Cardiac muscle cell (in vitro differentiated cells and primary cell): Measurements from ENCODE around the gene ABCA8. TPM values are rescaled to one million over a fixed set of nuclear protein-coding genes. Genes with fewer than 3 reads are reported as not detected.
A peak's percentile ranks its signal among the peaks of the same experiment; 100 is the strongest.
"Not testable (repeated sequence)": the region's sequence is repeated elsewhere in the genome, so short reads cannot be mapped to it uniquely, and the experiment has no call there.

ENCODE experiments used
- DNase-seq, 2 donors: peaks; one replicate each; pipeline versions ENCODE4 v3.0.0 to v3.0.0-alpha.2; 2010 to 2017; ENCODE audit warnings: low read depth in 1 of 2, low spot score in 1 of 2
- H3K27ac ChIP-seq: fragments of 200-600 bp; sonication (generic); 2 replicates; pipeline ENCODE4 v1.5.1; 2016
- H3K27me3 ChIP-seq: fragments of 200-600 bp; sonication (generic); 2 replicates; pipeline ENCODE4 v1.6.0; 2016; ENCODE audit warnings: control low read depth
- H3K36me3 ChIP-seq: fragments of 200-600 bp; sonication (generic); 2 replicates; pipeline ENCODE4 v1.5.1; 2016; ENCODE audit warnings: control low read depth
- H3K4me1 ChIP-seq: fragments of 200-600 bp; sonication (generic); 2 replicates; pipeline ENCODE4 v1.8.1; 2017; ENCODE audit warnings: low read depth, mild to moderate bottlenecking, mixed run types
- H3K4me3 ChIP-seq: fragments of 200-600 bp; sonication (generic); 2 replicates; pipeline ENCODE4 v1.5.1; 2016; ENCODE audit warnings: mild to moderate bottlenecking
- H3K9me3 ChIP-seq: fragments of 200-600 bp; sonication (generic); 2 replicates; pipeline ENCODE4 v1.5.1; 2017; ENCODE audit warnings: low read depth, mild to moderate bottlenecking, control low read depth
- polyA plus RNA-seq: library from polyadenylated mRNA; unstranded; fragments of >200 nt; fragmentation: Nextera tagmentation; extraction: Ambion mirVana; gene quantifications from 2 replicates; pipeline ENCODE4 v1.2.1, GENCODE V29; 2016
- total RNA-seq: library from RNA; depleted of rRNA; stranded (reverse); fragments of >200 nt; gene quantifications from 2 replicates; pipeline ENCODE4 v1.2.3, GENCODE V29; 2016
- TF ChIP-seq, protein P1 (sequence below): IDR thresholded peaks from 2 replicates; pipeline ENCODE4 v1.5.1; 2012; ENCODE audit warnings: low read depth, mild to moderate bottlenecking, low read length

The ABCA8 gene
- total and polyA plus RNA-seq, 2 experiments from 2014 or later, result 10.1 to 10.8 TPM

DNA sequence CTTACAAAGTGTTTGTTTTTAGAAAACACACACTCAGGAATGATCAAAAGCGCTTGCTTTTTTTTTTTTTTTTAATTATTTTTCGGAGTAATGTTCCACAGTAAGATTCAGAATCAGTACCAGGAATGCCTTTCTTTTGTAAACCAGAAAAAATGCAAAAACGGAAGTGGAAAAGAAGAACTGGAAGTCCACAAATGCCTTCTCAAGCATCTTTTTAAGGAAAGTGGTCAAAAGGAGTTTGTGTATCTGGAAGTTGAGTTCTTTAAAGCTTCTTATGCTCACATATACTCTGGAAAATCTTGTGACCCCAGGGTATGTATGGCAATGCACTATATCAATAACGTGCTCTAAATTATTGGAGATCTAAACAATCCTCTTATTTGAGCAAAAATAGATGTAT, 126.0 kb downstream of the ABCA8 start:
- Histone ChIP-seq H3K27ac (no peak overlapping the region), H3K4me1 (peaks cover 3% of the 10 kb centered on the region), H3K4me3 (no peak overlapping the region), H3K36me3 (no peaks in the 10 kb centered on the region), H3K9me3 (no peaks in the 10 kb centered on the region), H3K27me3 (no peaks in the 10 kb centered on the region)
- no peak for DNase-seq
- TF ChIP-seq, protein P1, sequence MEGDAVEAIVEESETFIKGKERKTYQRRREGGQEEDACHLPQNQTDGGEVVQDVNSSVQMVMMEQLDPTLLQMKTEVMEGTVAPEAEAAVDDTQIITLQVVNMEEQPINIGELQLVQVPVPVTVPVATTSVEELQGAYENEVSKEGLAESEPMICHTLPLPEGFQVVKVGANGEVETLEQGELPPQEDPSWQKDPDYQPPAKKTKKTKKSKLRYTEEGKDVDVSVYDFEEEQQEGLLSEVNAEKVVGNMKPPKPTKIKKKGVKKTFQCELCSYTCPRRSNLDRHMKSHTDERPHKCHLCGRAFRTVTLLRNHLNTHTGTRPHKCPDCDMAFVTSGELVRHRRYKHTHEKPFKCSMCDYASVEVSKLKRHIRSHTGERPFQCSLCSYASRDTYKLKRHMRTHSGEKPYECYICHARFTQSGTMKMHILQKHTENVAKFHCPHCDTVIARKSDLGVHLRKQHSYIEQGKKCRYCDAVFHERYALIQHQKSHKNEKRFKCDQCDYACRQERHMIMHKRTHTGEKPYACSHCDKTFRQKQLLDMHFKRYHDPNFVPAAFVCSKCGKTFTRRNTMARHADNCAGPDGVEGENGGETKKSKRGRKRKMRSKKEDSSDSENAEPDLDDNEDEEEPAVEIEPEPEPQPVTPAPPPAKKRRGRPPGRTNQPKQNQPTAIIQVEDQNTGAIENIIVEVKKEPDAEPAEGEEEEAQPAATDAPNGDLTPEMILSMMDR, result no peak

DNA sequence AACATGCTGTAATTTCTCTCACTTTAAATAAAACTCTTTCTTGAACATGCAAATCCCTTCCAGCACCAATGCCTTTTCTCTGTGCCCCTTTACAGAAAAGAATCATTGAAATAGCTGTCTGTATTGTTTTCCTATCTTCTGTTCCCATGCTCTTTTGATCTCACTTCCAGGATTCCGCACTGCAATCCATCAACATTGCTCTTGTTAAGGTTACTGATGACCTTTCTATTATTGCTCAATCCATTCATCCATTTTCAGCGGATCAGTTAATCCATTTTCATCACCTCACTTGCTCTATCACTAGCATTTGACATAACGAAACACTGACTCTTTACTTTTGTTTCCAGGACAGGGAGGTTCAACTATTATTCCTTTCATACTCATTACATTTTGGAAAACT, 130.5 kb downstream of the ABCA8 start:
- Histone ChIP-seq H3K36me3 (no peaks in the 10 kb centered on the region), H3K4me1 (peaks cover 32% of the 10 kb centered on the region), H3K4me3 (no peak overlapping the region), H3K9me3 (no peaks in the 10 kb centered on the region), H3K27me3 (no peaks in the 10 kb centered on the region), H3K27ac (no peak overlapping the region)
- TF ChIP-seq, protein P1, result no peak
- no peak for DNase-seq

DNA sequence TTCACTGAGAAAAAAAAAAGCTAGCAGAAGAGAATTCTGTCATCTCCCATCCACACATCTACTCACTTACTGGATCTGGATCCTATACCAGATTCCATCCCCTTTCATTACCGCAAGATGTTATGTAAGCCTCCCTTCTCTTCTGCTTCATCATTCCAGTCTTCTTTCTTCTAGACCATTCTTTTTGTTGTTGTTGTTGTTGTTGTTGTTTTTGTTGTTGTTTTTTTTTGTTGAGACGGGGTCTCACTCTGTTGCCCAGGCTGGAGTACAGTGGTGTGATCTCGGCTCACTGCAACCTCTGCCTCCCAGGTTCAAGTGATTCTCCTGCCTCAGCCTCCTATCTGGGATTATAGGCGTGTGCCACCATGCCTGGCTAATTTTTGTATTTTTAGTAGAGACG, 131.0 kb downstream of the ABCA8 start:
- not testable (repeated sequence) for H3K4me3 ChIP-seq, H3K9me3 ChIP-seq, DNase-seq, H3K36me3 ChIP-seq, H3K27ac ChIP-seq, H3K27me3 ChIP-seq
- peaks cover 32% of the 10 kb centered on the region for H3K4me1 ChIP-seq

DNA sequence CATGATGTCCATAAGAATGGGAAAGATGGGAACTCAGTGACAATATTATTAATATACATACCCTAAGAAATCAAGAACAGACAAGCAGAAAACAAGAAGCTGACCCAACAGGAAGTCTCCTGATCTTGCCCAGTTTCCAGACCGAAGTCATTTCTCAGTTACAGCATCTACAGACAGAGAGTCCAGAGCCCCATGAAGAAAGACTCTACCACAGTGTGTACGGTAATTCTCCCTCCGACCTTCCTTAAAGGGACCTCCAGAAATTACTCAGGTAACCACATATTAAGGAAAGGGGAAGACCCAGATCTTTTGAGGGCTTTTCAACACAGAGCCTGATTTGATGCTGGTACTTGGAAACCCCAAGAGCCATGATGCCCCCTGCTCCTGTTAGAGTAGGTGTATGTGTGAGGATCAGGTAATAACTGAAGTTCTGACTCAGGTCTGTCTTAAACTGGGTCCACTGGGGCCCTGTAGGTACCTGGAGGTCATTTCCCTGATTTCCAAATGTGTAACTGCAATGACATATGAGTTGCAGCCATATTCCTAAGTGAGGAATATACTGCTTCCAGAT, 132.4 kb downstream of the ABCA8 start:
- Histone ChIP-seq H3K4me1 (peaks cover 32% of the 10 kb centered on the region), H3K27me3 (no peaks in the 10 kb centered on the region), H3K4me3 (no peak overlapping the region), H3K9me3 (no peaks in the 10 kb centered on the region), H3K36me3 (no peaks in the 10 kb centered on the region), H3K27ac (peak overlapping the region; percentile 85)
- DNase-seq, result no peak
- TF ChIP-seq, protein P1, result no peak

DNA sequence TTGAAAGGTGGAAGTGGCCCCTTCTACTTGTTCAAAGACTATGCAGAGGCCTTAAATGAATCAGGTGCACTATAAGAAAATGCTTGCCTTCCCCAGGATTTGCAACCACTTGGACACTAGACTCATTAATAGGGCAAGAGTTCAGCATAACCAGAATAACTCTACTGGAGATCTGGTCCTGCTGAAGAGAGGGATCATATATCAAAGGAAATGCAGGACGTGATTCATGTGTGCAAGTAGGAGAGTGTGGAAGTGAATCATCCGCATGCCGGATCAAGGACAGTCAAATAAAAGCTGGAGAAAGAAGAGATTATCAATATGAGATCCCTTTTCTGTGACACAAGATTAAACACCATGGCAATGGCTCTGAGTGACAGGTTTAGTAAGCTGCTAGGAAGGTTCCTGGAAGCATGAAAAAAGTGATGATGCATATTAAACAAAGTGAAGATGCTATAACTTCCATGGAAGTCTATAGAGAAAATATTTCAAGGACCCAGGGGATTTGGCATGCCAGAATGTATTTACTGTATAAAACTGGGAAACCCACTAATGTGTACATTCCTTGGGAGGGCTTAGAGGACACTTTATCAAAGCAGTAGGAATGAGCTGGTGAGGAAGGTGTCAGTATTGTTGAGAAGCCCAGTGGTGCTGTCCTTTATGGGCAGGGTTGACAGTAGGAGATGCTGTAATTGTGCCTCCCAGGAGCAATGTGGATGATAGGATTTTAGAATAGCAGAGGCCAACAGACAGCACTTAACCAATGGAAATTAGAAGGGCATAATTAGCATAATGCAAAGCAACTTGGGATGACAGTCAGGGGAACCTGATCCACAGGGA, 133.1 kb downstream of the ABCA8 start:
- Histone ChIP-seq H3K4me1 (peaks cover 32% of the 10 kb centered on the region), H3K27me3 (no peaks in the 10 kb centered on the region), H3K36me3 (no peaks in the 10 kb centered on the region), H3K27ac (peak overlapping the region; percentile 85), H3K4me3 (no peak overlapping the region), H3K9me3 (no peaks in the 10 kb centered on the region)
- peak; percentile 67 to 81 for DNase-seq
- TF ChIP-seq, protein P1, result no peak

DNA sequence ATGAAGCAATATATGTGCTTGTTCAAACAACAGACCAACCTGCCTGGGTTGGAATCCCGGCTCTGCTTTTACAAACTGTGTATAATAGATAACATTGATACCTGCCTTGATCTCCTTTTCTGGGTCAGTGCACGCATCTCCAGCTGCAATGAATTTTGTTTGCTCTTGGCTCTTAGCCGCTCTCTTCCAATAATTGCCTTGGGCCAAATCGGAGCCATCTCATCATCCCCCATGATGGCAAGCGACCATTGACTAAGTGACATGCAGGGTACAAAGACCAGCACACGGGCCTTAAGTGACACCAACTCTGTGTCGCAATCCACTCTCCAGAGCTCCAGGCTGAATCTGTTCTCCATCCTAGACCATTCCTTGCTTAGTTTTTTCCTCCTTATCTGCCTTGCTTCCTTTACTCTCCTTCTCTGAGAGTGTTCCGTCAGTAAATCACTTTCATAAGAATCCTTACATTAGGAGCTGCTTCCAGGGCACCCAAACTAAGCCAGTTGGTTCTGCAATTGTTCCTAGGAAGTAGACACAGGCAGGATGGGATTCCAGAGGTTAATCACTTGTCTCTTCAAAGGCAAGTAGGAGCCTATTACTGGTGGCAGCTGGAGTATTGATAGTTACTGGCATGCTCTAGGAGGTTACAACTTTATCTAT, 134.2 kb downstream of the ABCA8 start:
- DNase-seq, result peak; percentile 28 to 32
- TF ChIP-seq, protein P1, result no peak
- H3K27ac ChIP-seq, result peak overlapping the region; percentile 85
- H3K36me3 ChIP-seq, result no peaks in the 10 kb centered on the region
- H3K9me3 ChIP-seq, result no peaks in the 10 kb centered on the region
- H3K4me3 ChIP-seq, result no peak overlapping the region
- H3K4me1 ChIP-seq, result peaks cover 32% of the 10 kb centered on the region
- H3K27me3 ChIP-seq, result no peaks in the 10 kb centered on the region
